Activated T-cell treated with anti-CD3 and anti-CD28 coated beads, Interleukin-2, amount 50 U/mL, for 1 hour (primary cell): ENCODE results near the gene CD151.

ENCODE experiments used
- DNase-seq: peaks from one replicate; pipeline ENCODE4 v3.0.0-alpha.2; 2020

Gene CD151

GRCh38 chr11:859394-860131, 26.8 kb downstream of the CD151 start:
- no peak for DNase-seq

GRCh38 chr11:860234-861104, 27.7 kb downstream of the CD151 start:
- no peak for DNase-seq

GRCh38 chr11:861105-861479, 28.3 kb downstream of the CD151 start:
- DNase-seq: no peak

- DNase-seq: no peak
Observed at GRCh38 chr11:862081-862661, 29.4 kb downstream of the CD151 start.

GRCh38 chr11:862696-863022, 29.9 kb downstream of the CD151 start:
- DNase-seq: no peak

- DNase-seq: no peak
Observed at GRCh38 chr11:863023-863909, 30.5 kb downstream of the CD151 start.

GRCh38 chr11:863910-864827, 31.4 kb downstream of the CD151 start:
- no peak for DNase-seq

- DNase-seq: no peak
Observed at GRCh38 chr11:864898-865297, 32.1 kb downstream of the CD151 start.

GRCh38 chr11:865462-866430, 33.0 kb downstream of the CD151 start:
- no peak for DNase-seq

- DNase-seq: no peak
Observed at GRCh38 chr11:866481-866880, 33.7 kb downstream of the CD151 start.

- DNase-seq: no peak
Observed at GRCh38 chr11:867856-868358, 35.2 kb downstream of the CD151 start.

- no peak for DNase-seq
Observed at GRCh38 chr11:868394-868793, 35.6 kb downstream of the CD151 start.

GRCh38 chr11:868802-869201, 36.0 kb downstream of the CD151 start:
- no peak for DNase-seq

- no peak for DNase-seq
Observed at GRCh38 chr11:869399-870126, 36.8 kb downstream of the CD151 start.

- DNase-seq: no peak
Observed at GRCh38 chr11:870127-870413, 37.3 kb downstream of the CD151 start.

GRCh38 chr11:870418-870817, 37.7 kb downstream of the CD151 start:
- no peak for DNase-seq

- DNase-seq: no peak
Observed at GRCh38 chr11:871472-871871, 38.7 kb downstream of the CD151 start.

GRCh38 chr11:872799-873198, 40.0 kb downstream of the CD151 start:
- DNase-seq: no peak

- no peak for DNase-seq
Observed at GRCh38 chr11:873706-874105, 41.0 kb downstream of the CD151 start.

GRCh38 chr11:875203-875602, 42.5 kb downstream of the CD151 start:
- DNase-seq: no peak
